ENCODE results near the gene ZNF883. TPM values are rescaled to one million over a fixed set of nuclear protein-coding genes. Genes with fewer than 3 reads are reported as not detected.
A peak's percentile ranks its signal among the peaks of the same experiment; 100 is the strongest.

ZNF883 gene
- total and polyA plus RNA-seq, 9 of the 15 experiments (the other 6 are each of a cell fraction or from before 2014, with no cell fraction given) = 1.00 to 5.7 (median 3.7) TPM

GRCh38 chr9:112945620-112946208 is 66.3 kb downstream of the ZNF883 start:
- no peak for FAIRE-seq
- CTCF ChIA-PET (ENCODE audit: low intra/inter-chr PET ratio) = interaction anchor here (0.6 kb wide), 1 partner anchor 168 kb away, joined by 3 read pairs; no protein-coding TSS in a partner anchor

More at GRCh38 chr9:112945620-112946208, 66.3 kb downstream of the ZNF883 start:
- Histone ChIP-seq H3K9me1 (ENCODE audit: control insufficient read depth, insufficient read depth, low read length) (no peaks in the 10 kb centered on the region), H4K20me1 (replicated peaks; ENCODE audit: control insufficient read depth, insufficient read depth, low read length) (no peaks in the 10 kb centered on the region), H3K9me3 (replicated peaks; ENCODE audit: control insufficient read depth, insufficient read depth, low read depth, low read length) (no peaks in the 10 kb centered on the region), H3K9ac (ENCODE audit: insufficient read depth in 1 of 2, low read depth in 2 of 2, low read length in 2 of 2) (no peak overlapping the region), H2AFZ (ENCODE audit: low read depth, low read length) (no peak overlapping the region), H3K4me3 (no peak overlapping the region), H3K4me1 (replicated peaks in 1 of 2; ENCODE audit: control insufficient read depth in 2 of 2, insufficient read depth in 2 of 2, low read length in 2 of 2) (peaks cover 0 to 4% of the 10 kb centered on the region in 2 experiments; a peak in 1 of 5 replicates), H3K4me2 (ENCODE audit: insufficient read depth, low read length) (no peak overlapping the region), H3K79me2 (ENCODE audit: control insufficient read depth, insufficient read depth, low read length) (no peaks in the 10 kb centered on the region), H3K36me3 (ENCODE audit: control insufficient read depth, insufficient read depth, low read length) (no peaks in the 10 kb centered on the region), H3K27ac (ENCODE audit: extremely low read depth, low read depth, low read length) (no peak overlapping the region), H3K27me3 (ENCODE audit: control insufficient read depth in 2 of 2, insufficient read depth in 2 of 2, low read length in 2 of 2) (peaks cover 0 to 3% of the 10 kb centered on the region in 2 experiments; a peak in 2 of 5 replicates)
- TF ChIP-seq POLR2G (IDR thresholded peaks at IDR 0.05; ENCODE audit: low read depth, low read length) = no peak
- peak; percentile 31 to 65 (median 43); a peak in 5 of 6 replicates for TF ChIP-seq CTCF (IDR thresholded peaks at IDR 0.05 in 2 of 3, conservative IDR thresholded peaks at IDR 0.05 in 1 of 3; ENCODE audit: insufficient read depth in 2 of 3, low read depth in 1 of 3, low read length in 3 of 3)
- POLR2A ChIA-PET = no interaction called here
- BruUV-seq (replicated peaks) = no TSS peak
- intact Hi-C loops (cut with micrococcal nuclease) (no loop called here), in situ Hi-C loops (cut with MboI) (no loop called here)
- ATAC-seq = peak; percentile 93
- WGBS (ENCODE audit: insufficient coverage, low coverage, missing lambda C conversion rate) = 2% methylated on average over 19 of the region's 25 CpGs
- peak; percentile 11 to 21 (median 16) for DNase-seq (ENCODE audit: extremely low read depth in 1 of 4, low spot score in 3 of 4)

All from K562 (cell line).